ENCODE data around the gene ZFP36. TPM values are rescaled to one million over a fixed set of nuclear protein-coding genes. Genes with fewer than 3 reads are reported as not detected.
A peak's percentile ranks its signal among the peaks of the same experiment; 100 is the strongest.

The ZFP36 gene, protein sequence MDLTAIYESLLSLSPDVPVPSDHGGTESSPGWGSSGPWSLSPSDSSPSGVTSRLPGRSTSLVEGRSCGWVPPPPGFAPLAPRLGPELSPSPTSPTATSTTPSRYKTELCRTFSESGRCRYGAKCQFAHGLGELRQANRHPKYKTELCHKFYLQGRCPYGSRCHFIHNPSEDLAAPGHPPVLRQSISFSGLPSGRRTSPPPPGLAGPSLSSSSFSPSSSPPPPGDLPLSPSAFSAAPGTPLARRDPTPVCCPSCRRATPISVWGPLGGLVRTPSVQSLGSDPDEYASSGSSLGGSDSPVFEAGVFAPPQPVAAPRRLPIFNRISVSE
- total RNA-seq: 100 to 1,000 TPM in 1 of 2 donors, 10 to 100 TPM in 1; 67.4 to 265 TPM

DNA sequence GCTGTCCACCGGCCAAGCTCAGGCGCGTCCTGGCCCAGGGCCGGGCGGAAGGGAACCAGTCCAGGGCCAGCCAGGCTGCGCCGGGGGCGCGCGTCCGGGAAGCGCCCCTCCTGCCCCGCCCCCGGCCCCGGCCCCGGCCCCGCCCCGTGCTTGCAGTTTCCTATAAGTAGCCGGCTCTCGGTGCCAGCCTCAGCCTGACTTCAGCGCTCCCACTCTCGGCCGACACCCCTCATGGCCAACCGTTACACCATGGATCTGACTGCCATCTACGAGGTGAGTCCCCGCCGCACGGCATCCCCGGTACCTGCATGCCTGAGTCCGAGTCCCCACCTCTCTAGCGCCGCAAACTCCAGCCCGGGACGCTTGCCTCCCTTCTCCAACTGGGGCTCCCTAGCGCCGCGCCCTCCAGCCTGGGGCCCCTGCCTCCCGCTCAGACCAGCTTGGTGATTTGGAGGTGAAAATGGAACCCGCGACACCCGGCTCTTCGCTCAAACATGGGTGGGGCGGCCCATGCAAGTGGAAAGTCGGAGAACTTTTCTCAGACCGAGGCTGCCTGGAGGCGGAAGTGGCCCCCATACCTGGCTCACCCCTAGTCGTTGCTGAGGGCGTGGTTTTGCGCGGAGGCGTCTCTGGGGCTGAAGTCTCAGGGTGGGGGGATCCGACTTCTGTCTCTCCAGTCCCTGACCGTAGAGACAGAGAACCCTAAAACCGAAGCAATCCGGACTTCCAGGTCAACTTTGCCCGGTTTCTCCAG, at the start of gene ZFP36:
Gene ZFP36 (plus strand): TSS at position 192 of the 754 bp plus-strand sequence. CDS start 58 bp downstream, at position 250.
- Mint-ChIP-seq H3K36me3 (ENCODE audit: low read depth) (peaks cover 73% of the 10 kb centered on the region), H3K4me1 (peaks cover 25% of the 10 kb centered on the region), H3K9me3 (no peaks in the 10 kb centered on the region), H3K27ac (peak within 1 kb of the TSS; percentile 100), H3K27me3 (no peaks in the 10 kb centered on the region), H3K4me3 (peak within 1 kb of the TSS; percentile 91)
- peak; percentile 28 for ATAC-seq (replicated peaks)

DNA sequence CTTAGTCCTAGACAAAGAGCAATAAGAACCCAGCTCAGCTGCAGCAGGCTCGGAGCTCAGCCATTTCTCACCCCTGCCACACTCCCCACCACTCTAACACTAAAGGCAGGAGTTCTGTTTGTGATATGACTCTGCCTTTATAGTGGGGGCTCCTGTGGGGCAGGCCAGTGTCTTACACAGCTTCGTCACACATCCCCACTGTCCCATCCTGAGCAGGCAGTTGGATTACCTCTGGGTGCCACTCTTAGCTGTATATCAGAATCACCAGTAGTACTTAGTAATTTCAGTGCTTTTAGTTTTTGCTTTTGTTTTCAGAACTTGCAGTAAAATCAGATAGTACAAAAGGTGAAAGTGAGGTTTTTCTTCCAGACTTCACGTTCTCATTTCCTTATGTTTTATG, 47.6 kb upstream of the ZFP36 start:
- no peak overlapping the region for H3K4me3 Mint-ChIP-seq
- H3K27ac Mint-ChIP-seq: no peak overlapping the region
- H3K36me3 Mint-ChIP-seq (ENCODE audit: low read depth): peaks cover 93% of the 10 kb centered on the region
- H3K4me1 Mint-ChIP-seq: peaks cover 5% of the 10 kb centered on the region
- peak; percentile 32 for ATAC-seq (replicated peaks)
- H3K27me3 Mint-ChIP-seq: no peaks in the 10 kb centered on the region
- no peaks in the 10 kb centered on the region for H3K9me3 Mint-ChIP-seq

DNA sequence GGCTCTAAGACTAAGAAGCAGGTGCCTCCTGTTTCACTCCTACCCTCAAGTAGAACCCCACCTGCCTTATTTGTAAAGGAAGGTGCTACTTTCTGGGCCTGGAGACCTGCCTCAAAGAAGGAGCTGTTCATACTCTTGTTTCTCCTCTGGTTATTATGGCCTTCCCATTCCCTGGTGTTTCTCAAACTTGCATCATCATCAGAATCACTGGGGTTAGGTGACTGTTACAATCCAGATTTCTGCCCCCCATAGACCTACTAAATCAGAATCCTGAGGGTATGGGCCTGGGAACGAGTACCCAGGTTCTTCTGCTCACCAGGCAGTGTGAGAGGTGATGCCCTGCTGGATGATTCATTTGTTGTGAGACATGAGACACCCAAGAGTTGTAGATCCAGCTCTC, 46.0 kb upstream of the ZFP36 start:
- ATAC-seq (replicated peaks): no peak
- H3K36me3 Mint-ChIP-seq (ENCODE audit: low read depth): peaks cover 92% of the 10 kb centered on the region
- H3K27me3 Mint-ChIP-seq: no peaks in the 10 kb centered on the region
- H3K4me3 Mint-ChIP-seq: no peak overlapping the region
- H3K4me1 Mint-ChIP-seq: peaks cover 4% of the 10 kb centered on the region
- H3K9me3 Mint-ChIP-seq: no peaks in the 10 kb centered on the region
- H3K27ac Mint-ChIP-seq: no peak overlapping the region

DNA sequence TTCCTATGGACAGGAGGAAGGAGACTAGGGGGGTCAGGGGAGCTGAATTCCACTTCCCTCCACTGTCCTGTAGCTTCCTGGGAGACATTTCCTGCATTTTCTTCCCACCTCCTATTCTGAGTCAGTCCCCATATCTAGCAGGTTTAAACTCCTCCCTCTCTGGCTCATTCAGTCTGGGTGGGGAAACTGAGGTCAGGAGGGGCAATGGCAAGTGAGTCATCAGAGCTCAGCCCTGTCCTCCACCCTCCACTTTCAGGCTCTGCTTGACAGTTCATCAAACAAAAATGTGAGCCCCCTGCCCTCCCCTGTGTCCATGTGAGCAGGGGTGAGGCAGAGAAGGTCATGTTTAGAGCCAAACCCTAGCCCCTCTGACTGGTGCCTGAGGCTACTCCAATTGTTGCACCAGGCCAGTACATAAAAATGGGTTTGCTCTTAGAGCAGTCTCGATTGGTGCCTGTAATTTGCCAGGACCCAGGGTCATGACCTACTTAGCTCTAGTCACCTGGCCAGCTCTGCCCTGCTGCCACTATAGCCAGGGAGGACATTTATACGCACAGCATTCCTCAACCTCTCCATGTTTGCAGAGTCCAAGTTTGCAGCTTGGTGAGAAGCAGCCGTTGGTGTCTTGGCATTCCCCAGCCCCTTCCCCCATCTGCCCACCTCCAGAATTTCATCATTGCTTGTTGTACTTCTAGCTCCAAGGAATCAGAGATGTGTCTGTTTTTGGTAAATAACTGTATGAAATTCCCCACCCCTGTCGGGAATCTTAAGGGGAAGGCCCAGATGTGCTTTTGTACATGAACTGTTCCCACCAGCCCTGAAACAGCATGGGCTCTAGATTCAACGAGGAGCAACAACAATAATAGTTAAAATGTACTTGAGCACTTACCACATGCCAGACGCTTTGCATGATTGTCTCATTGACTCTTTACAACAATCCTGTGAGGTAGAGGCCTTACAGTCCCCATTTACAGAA, 43.7 kb upstream of the ZFP36 start:
- H3K4me3 Mint-ChIP-seq: no peak overlapping the region
- no peaks in the 10 kb centered on the region for H3K27me3 Mint-ChIP-seq
- no peak for ATAC-seq (replicated peaks)
- H3K27ac Mint-ChIP-seq: peak overlapping the region; percentile 72
- H3K9me3 Mint-ChIP-seq: no peaks in the 10 kb centered on the region
- H3K4me1 Mint-ChIP-seq: peaks cover 4% of the 10 kb centered on the region
- H3K36me3 Mint-ChIP-seq (ENCODE audit: low read depth): peaks cover 78% of the 10 kb centered on the region

DNA sequence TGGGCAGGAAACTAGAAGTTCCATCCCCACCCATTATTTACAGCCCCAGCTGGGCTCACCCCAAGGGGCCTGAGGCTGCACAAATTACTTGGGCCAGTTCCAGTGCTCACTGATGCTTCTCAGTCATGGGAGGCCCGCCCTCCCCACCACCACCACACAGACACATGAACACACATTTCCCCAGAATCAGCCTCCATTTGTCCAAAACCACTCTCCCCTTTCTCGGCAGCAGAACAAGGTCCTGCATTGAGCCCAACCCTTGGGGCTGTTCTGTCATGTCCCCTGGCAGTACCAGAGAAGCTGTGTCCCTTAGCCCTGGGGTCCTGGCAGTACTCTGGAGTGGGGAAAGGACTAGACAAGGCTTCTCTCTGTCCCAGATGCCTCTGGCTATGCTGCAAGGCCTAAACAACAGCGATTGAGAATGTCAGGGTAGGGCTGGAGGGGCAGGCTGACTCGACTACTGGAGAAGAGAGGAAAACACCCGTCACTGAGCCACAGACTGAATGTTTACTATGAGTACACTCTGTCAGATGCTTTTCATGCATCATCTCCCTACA, 42.7 kb upstream of the ZFP36 start:
- Mint-ChIP-seq H3K27me3 (no peaks in the 10 kb centered on the region), H3K4me1 (peaks cover 4% of the 10 kb centered on the region), H3K9me3 (no peaks in the 10 kb centered on the region), H3K27ac (peak overlapping the region; percentile 72), H3K36me3 (ENCODE audit: low read depth) (peaks cover 78% of the 10 kb centered on the region), H3K4me3 (no peak overlapping the region)
- ATAC-seq (replicated peaks): peak; percentile 60

DNA sequence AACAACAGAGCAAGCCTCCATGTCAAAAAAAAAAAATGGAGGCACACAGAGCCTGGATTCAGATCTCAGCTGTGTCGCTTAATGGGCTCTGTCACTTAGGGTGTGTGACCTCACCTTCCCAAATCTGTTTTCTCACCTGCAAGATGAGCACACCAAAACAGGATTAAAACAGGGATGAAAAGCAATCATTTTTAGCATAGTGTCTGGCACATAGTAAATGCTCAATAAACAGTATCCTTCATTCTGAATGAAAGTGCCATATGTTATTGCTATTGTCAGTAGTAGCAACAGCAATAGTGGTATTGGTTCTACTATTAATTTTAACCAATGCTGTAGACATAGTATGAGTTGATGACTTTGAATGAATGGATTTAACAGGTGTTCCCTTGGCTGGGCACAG, 41.1 kb upstream of the ZFP36 start:
- Mint-ChIP-seq H3K27ac (peak overlapping the region; percentile 62), H3K27me3 (no peaks in the 10 kb centered on the region)

DNA sequence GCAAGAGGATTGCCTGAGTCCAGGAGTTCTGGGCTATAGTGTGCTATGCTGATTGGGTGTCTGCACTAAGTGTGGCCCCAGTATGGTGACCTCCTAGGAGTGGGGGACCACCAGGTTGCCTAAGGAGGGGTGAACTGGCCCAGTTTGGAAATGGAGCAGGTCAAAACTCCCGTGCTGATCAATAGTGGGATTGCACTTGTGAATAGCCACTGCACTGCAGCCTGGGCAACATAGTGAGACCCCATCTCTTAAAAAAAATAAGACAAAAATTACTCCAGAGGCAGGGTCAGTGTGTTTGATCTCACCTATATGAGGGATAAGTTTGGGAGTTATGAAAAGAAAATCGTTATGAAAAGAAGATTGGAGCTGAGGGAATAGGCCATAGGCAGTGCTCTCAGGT, 37.4 kb upstream of the ZFP36 start:
- Mint-ChIP-seq H3K4me1 (no peaks in the 10 kb centered on the region), H3K36me3 (ENCODE audit: low read depth) (peaks cover 80% of the 10 kb centered on the region), H3K27ac (no peak overlapping the region), H3K9me3 (no peaks in the 10 kb centered on the region), H3K27me3 (no peaks in the 10 kb centered on the region), H3K4me3 (no peak overlapping the region)
- ATAC-seq (replicated peaks): no peak

More for the DNA sequence above, 41.1 kb upstream of the ZFP36 start:
- Mint-ChIP-seq H3K4me1 (peaks cover 4% of the 10 kb centered on the region), H3K4me3 (no peak overlapping the region), H3K36me3 (ENCODE audit: low read depth) (peaks cover 78% of the 10 kb centered on the region), H3K9me3 (no peaks in the 10 kb centered on the region)
- no peak for ATAC-seq (replicated peaks)

DNA sequence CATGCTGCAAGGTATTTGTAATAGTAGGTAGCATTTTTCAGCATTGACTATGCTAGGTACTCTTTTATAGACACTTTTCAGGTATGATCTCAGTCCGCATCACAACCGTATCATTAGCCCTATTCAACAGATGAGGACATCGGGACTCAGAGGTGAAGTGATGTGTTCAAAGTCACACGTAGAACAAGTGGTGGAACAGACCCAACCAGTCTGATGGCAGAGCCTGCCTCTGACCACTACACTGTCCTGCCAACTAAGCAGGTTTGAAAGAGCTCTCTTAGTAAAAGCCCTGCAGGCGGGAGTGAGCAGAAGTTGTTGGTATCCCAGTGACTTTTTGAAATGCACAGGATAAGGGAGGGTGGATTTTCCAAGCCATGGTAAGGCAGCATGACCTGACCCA, 35.9 kb upstream of the ZFP36 start:
- no peak overlapping the region for H3K4me3 Mint-ChIP-seq
- no peaks in the 10 kb centered on the region for H3K27me3 Mint-ChIP-seq
- no peaks in the 10 kb centered on the region for H3K4me1 Mint-ChIP-seq
- H3K36me3 Mint-ChIP-seq (ENCODE audit: low read depth): peaks cover 81% of the 10 kb centered on the region
- no peaks in the 10 kb centered on the region for H3K9me3 Mint-ChIP-seq
- peak overlapping the region; percentile 11 for H3K27ac Mint-ChIP-seq
- ATAC-seq (replicated peaks): no peak

DNA sequence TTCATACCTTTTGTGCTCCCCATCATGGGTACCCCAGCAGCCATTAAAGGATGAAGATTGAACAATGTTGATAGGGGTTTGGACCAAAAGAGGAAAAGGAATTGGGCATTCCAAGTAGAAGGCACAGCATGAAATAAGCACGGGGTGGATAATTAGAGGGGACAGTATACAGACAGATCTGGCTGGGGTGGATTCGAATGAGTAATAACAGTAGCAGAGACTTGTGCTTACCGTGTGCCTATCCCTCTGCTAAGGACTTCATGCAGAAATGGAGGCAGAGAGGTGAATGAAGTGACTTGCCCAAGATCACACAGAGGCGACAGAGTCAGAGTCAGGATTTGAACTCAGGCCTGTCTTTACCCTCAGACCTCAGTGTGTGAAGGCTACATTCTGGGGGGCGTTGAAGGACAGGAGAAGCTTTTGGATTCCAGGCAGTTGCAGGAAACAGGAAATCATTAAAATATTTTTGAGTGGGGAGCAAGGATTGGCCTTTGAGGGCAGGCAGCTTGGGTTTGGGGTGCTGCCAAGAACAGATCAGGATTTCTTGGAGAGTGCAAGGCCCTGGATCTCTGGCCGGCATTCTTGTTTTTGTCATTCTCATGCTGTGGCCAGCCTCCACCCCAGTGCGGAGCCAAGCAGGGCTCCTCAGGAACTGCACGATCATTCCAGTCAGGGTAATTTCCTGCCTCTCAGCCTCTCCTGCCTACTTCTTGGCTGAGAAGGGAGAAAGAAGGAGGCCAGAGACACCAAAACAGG, 34.4 kb upstream of the ZFP36 start:
- Mint-ChIP-seq H3K4me1 (peaks cover 5% of the 10 kb centered on the region), H3K36me3 (ENCODE audit: low read depth) (peaks cover 92% of the 10 kb centered on the region), H3K4me3 (no peak overlapping the region), H3K27ac (peak overlapping the region; percentile 11), H3K27me3 (no peaks in the 10 kb centered on the region), H3K9me3 (no peaks in the 10 kb centered on the region)
- no peak for ATAC-seq (replicated peaks)

DNA sequence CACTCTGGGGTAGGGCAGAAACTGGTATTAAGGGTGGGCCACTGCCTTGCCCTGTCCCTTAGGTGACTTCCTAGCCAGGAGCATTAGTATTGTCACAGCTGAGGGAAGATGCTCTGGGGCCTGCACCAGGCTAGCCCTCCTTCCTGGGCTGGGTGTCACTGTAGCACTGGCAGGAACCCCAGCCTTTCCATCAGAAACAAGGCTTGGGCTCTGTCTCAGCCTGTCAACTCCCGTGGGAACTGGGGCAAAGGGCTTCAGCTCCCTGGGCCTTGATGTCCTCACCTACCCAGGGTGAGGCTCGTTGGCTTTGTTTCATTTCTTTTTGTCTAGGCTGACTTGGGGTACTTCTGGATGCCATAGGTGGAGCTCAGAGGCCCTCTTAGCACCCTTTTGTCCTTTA, 33.7 kb upstream of the ZFP36 start:
- Mint-ChIP-seq H3K27ac (no peak overlapping the region), H3K27me3 (no peaks in the 10 kb centered on the region), H3K4me3 (no peak overlapping the region), H3K36me3 (ENCODE audit: low read depth) (peaks cover 95% of the 10 kb centered on the region), H3K4me1 (peaks cover 5% of the 10 kb centered on the region), H3K9me3 (no peaks in the 10 kb centered on the region)
- no peak for ATAC-seq (replicated peaks)

DNA sequence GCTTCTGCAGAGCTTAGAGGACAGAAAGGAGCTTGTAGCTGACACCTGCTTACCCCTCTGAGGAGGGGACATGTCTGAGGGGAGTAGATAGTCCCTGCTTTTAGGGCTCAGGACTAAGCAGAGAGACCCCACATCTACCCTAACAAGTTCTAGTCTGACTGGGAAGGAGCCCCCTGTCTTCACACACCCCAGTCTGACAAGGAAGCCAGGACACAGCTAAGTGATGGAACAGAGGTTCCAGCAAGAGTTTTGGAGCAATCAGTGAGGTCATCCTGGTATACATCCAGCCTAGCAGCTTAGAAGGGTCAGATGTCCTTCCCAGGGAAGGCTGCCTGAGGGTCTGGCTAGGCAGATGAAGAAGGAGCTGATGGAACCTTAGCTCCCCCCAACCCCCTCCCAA, 30.7 kb upstream of the ZFP36 start:
- ATAC-seq (replicated peaks): no peak
- H3K4me1 Mint-ChIP-seq: peaks cover 5% of the 10 kb centered on the region
- H3K27me3 Mint-ChIP-seq: no peaks in the 10 kb centered on the region
- no peaks in the 10 kb centered on the region for H3K9me3 Mint-ChIP-seq
- H3K27ac Mint-ChIP-seq: no peak overlapping the region
- H3K36me3 Mint-ChIP-seq (ENCODE audit: low read depth): peaks cover 93% of the 10 kb centered on the region
- no peak overlapping the region for H3K4me3 Mint-ChIP-seq

DNA sequence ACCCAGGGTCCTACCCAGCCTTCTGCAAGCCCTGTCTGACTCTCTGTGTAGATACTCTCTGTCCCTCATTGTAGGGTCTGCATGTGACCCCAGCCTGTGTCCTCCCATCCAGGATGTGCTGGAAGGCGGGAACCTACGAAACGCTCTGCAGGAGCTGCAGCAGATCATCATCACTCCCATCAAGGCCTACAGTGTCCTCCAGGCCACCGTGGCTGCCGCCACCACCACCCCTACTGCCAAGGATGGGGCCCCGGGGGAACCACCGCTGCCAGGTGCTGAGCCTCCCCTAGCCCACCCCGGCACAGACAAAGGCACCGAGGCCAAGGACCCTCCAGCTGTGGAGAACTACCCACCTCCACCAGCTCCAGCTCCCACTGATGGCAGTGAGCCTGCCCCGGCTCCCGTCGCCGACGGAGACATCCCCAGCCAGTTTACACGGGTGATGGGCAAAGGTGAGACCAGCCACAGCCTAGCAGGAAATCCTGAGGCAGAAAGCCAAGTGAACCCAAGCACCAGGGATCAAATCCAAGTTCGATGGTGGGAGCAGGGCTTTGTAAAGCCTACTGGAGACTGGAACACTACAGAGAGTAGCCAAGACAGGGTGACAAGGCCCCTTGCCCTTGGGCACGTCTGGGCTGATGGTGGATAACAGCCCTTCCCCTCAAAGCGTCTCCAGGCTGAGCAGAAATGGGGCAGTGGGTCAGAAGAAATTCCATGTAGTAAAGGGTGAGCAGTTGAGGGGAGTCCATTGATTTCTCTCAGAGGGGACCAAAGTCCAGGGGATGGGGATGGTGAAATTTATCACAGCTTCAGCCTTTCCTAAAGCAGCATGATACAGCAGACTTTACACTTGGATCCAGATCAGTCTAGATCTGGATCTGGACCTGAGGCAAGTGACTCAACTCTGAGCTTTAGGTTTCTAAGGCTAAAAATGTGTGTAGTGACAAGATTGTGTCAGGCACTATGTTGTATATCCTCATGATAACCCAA, 29.0 kb upstream of the ZFP36 start:
- Mint-ChIP-seq H3K27ac (peak overlapping the region; percentile 37), H3K4me1 (peaks cover 11% of the 10 kb centered on the region), H3K36me3 (ENCODE audit: low read depth) (peaks cover 93% of the 10 kb centered on the region)

More for the DNA sequence above, 29.0 kb upstream of the ZFP36 start:
- no peak for ATAC-seq (replicated peaks)
- Mint-ChIP-seq H3K27me3 (no peaks in the 10 kb centered on the region), H3K4me3 (no peak overlapping the region), H3K9me3 (no peaks in the 10 kb centered on the region)

Data from activated T-helper 17 cell treated with anti-CD3 and anti-CD28 coated beads, Interleukin-2, amount 50 U/mL, for 72 hours (primary cell).